ENCODE data around the gene KCNJ13.
A peak's percentile ranks its signal among the peaks of the same experiment; 100 is the strongest.

The KCNJ13 gene

DNA sequence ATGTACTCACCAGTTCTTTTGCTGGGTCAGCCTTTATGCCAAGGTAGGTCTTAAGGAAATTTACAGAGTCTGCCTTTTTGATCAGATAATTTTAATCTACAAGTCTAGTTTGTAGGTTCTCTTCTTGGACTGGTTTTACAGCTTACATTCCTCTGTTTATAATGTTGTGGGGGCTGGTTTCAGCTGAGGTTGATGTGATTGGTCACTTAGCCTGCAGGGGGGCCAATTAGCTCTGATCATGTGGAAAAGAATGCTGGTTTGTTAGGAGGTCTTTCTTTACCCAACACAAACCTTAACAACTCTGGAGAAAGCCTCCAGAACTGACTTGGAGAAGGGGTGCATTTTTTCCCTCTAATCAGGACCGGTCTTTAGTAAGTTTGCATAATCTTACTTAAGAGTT is at the start of gene KCNJ13:
TSS of gene KCNJ13 (minus strand) at position 131 of the 400 bp plus-strand sequence. CDS start 5,203 bp downstream, outside the sequence.
- DNase-seq = no peak

DNA sequence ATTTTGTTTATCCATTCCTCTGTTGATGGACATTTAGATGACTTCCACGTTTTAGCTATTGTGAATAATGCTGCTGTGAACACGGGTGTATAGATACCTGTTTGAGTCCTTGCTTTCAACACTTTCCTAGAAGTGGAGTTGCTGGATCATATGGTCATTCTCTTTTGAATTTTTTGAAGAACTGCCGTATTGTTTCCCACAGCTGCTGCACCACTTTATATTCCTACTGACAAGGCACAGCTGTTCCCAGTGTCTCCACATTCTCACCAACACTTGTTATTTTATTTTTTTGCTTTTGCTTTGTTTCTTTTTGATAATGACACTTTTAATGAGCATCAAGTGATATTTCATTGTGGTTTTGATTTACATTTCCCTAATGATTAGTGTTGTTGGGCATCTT is 41.4 kb upstream of the KCNJ13 start:
- no peak for DNase-seq

DNA sequence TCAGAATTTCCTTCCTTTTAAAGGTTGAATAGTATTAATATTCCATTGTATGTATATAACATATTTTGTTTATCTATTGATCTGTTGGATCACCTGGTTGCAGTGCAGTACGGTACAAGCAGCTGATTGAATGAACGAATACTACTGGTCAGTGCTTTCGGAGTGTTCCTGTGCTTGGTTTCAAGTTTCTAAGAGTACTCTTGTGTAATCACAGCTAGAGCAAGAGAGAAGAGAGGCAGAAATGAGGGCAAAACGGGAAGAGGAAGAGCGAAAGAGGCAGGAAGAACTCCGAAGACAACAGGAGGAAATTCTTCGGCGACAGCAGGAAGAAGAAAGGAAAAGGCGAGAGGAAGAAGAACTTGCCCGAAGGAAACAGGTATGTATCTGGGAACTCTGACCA is 40.3 kb upstream of the KCNJ13 start:
- no peak for DNase-seq

DNA sequence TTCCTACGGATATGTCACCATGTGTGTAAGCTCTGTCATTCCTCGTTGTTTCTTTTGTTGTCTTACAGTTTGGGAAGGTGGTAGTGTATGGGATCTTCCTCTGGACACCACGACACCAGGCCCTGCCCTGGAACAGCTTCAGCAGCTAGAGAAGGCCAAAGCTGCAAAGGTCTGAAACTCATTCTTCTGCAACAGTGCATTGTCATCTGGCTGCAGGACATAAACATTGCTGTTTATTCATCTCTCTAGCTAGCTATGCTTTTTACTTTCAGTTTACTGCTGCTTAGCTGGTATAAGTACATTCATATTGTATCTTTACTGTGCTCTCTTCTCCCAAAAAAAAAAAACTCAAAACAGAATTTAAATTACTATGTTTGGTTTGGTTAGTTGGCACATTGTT is 39.2 kb upstream of the KCNJ13 start:
- no peak for DNase-seq

DNA sequence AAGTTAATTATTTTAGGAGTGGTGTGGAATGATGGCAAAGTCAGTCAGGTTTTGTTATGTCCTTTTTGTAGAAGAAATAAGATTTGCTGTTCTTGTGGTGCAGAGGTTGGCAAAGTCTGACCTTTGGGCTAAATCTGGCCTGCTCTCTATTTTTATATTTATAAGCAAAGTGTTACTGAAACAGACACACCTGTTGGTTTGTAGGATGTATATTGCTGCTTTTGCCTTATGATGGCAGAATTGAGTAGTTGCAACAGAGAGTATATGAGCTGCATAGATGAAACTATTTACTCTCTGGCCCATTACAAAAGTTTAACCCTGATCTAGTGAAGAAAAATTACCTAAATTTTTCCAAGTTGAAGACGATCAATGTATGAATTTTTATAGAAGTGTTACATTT is 34.1 kb upstream of the KCNJ13 start:
- no peak for DNase-seq

DNA sequence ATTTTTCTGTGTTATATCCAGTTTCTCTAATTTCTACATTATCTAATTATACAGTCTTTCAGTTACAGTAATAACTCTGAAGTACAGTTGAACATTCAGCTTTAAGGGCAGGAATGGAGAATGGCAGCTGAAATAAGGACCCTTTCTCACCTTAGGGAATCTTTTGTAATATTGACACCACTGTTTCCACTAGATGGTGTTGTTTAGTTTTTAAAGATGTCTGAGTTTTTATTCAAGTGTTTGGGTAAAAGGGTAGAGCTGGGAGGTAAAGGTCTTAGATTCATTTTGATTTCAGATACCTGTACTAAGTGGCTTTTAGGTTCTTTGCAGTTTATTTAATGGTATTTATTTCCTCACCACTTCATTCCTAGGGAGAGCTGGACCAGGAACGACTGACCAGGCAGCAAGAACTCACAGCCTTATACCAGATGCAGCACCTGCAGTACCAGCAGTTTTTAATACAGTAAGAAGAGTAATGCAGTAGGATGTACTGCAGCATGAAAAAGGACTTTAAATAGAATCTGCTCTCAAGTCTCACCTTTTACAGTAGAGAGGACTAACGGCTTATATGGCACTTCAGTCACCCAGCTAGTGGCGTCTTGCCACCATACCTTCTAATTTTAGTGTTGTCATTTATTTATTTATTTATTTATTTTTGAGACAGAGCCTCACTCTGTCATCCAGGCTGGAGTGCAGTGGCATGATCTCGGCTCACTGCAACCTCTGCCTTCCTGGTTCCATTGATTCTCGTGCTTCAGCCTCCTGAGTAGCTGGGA is 33.2 kb upstream of the KCNJ13 start:
- DNase-seq = peak; percentile 1

DNA sequence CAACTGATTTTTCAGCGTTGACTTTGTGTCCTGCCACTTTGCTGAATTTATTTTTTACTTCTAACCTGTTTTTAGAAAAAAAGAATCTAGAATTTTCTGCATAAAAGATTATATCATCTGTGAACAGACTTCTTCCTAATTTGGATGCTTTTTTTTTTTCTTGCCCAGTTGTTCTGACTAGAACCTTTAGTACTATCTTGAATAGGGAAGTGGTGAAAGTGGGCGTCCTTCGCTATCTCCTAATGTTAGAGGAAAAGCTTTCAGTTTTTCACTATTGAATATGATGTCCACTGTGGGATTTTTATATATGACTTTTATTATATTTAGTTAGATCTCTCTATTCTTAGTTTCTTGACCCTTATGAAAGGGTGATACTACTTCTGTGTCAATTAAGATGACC is 25.7 kb upstream of the KCNJ13 start:
- no peak for DNase-seq

DNA sequence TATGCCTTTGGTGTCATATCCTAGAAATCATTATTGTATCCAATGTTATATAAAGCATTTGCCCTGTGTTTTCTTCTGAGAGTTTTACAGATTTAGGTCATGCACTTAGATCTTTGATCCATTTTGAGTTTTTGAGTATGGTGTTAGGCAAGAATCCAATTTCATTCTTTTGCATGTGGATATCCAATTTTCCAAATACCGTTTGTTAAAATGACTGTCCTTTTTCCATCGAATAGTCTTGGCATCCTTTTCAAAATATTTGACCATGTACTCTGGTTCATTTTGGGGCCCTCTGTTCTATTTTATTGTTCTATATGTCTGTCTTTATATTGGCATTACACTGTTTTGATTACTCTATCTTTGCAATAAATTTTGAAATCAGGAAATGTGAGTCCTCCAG is 23.8 kb upstream of the KCNJ13 start:
- no peak for DNase-seq

DNA sequence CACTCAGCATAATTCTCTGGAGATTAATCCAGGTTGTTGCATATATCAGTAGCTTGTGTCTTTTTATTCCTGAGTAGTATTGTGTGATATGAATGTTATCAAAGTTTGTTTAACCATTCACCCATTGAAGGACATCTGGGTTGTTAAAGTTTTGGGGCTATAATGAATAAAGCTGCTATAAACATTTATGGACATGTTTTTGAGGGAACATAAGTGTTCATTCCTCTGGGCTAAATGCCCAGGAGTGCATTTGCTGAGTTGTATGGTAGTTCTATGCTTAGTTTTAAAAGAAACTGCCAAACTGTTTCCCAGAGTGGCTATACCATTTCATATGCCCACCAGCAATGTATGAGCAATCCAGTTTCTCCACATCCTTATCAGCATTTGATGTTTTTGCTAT is 21.8 kb upstream of the KCNJ13 start:
- DNase-seq = no peak

DNA sequence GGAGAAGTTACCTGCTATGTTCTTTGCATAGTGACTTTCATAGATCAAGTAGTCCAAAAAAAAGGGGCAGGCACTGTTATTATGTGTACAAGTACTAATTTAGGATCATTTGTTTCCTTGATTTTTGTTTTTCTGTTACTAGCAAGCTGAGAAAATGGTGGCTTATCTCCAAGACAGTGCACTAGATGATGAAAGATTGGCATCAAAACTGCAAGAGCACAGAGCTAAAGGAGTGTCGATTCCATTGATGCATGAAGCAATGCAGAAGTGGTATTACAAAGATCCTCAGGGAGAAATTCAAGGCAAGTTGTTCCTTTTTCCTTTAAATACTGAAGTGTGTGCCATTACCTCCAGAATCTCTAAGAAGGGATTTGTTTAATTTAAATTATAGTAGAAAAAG is 19.6 kb upstream of the KCNJ13 start:
- no peak for DNase-seq

DNA sequence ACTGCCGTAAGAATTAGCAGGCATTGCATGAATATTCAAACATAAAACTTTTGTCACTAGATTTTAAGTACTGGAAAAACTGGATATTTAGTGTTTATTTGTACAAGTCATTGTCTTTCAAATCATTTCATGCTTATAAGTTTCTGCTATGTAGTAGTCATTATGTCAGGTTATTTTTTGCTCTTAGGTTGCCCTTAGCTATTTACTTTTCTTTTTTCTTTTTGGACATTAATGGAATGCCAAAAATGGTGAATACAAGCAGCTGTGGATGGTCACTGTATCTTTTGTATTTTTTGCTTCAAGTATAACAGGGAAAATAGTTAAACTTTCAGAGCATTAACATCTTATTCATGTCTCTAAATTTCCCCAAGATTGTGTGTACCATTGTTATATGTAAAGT is 18.6 kb upstream of the KCNJ13 start:
- DNase-seq = no peak

DNA sequence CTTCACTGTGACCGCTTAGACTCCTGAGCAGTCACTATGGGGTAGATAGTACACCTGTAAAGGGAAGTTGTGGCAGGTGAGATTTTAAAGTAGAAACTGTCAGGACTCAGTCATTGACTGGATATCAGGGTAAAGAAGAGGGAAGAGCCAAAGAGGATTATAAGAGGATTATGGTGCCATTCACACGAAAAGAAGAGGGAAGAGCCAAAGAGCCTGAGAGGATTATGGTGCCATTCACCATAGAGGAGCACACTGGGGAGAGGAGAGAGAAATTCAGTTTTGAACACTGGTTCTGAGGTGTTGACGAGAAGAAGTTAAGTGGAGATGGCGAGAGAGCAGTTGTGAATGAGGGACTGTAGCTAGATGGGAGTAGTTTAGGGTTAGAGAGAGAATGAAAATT is 16.9 kb upstream of the KCNJ13 start:
- DNase-seq = no peak

DNA sequence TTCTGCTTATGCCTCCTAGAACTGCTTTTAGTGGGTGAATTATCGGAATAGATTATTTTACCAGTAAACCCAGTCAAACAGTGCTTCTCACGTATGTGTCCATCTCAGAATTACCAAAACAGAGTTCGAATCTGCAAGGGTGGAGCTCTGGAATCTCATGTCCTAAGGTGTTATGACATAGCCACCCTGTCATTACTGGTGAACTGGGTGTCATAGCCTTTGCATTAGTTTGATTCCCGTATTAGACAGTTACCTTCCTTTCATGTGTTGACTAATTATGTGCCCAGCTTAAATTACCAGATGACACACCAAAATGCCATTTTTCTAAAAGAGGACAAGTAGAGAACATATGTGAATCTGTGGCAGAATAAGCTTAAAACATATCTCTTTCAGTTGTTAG is 15.2 kb upstream of the KCNJ13 start:
- DNase-seq = no peak

DNA sequence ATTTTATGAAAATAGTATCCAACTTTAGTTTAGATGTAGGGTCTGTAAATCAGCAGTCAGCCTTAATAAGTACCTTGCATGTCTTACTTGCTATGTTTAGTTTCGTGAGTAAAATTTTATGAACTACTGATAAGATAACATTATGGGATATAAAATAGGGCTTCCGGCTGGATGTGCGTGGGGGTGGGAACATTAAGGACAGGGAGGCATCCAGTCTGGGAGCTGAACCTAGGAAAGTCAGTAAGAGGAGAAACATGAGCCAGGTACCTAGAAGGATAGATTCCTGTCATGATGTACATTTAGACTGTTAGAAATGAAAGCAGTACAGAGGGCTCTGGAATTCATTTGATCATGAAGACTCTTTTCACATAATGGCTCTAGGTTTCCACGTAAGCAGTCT is 12.7 kb upstream of the KCNJ13 start:
- no peak for DNase-seq

DNA sequence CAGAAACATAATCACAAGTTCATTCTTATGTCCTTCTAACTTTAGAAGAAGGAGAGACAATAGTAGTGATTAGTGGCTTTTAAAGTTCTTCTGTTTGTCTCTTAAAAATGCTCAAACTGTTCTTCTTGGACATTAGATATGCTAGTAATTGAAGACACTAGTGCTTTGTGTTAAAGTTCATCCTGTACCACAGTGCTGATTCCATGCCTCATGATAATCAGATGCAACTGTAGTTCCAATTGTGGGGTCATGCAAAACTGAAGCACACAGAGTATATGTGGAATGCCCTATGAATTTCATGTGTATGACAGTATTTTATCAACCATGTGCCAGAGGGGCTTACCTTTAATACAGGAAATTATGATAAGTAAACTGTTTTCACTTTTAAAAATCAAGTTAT is 11.4 kb upstream of the KCNJ13 start:
- no peak for DNase-seq

DNA sequence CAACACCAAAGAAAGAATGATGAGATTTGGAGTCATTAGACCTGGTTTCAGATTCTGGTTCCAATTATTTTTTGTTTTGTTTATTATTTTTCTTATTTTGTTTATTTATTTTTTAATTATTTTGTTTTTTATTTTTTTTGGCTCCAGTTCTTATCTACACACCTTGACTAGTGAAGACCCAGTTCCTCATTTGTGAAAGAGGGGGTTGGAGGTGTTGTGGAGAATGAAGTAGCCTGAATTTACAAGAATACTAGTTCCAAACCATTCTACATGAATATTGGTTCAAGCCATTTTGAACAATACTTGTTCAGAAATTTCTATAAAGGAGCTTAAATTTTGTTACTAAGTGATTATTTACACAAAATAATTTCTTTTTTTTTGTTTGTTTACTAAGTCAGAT is 6.9 kb upstream of the KCNJ13 start:
- no peak for DNase-seq

DNA sequence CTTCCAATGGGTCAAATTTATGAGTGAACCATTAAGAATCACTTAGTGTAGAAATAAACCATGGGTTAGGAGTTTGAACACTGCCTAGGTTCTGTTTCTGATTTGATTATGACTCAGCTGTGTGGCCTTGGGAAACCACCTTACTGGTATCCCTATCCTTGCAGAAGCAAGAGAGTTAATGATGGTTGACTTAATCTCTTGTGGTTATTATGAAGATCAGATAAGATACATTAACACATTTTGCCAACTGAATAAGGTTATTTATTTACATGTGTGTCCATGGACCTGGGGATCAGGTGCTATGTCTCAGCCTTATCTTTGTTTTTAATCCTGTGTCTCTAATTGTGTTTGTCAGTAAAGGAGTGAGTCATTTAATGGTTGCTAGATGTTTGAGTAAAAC is 5.4 kb upstream of the KCNJ13 start:
- peak; percentile 29 for DNase-seq

DNA sequence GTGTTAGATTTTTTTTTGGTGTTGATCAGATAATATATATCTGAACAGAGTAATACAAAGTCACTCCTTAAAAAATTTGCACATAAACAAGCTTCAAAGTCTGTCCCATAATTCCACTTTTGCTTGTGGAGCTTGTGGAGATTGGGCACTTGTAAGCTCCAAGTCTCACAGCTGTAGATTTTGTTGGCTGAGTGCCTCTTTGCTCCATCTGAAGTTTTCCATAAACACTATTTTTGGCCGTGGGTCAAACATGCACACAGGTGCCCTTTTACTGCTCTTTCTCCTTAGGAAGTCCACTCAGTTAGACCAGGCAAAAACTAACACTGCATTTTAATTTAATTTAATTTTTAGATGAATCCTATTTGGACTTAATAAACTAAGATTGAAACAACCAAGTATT is 3.6 kb upstream of the KCNJ13 start:
- DNase-seq = no peak

DNA sequence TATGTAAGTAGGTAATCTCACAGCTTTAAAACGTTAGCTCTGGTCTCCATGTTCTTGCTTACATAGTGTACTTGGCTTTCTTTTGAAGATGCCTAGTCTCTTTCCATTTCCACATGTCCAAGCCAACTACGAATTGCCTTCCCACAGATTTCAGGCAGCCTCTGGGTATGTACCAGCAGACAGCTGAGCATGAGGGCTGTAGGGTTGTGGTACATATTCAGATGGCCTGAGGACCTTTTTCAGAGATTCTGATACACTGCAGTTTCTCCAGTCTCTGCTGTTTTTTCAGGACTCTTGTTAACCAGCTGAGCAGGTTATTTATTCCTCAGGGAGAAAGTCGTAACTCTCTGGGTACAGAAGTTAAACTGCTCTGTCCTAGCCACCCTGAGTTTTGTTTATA is 3.1 kb upstream of the KCNJ13 start:
- no peak for DNase-seq

DNA sequence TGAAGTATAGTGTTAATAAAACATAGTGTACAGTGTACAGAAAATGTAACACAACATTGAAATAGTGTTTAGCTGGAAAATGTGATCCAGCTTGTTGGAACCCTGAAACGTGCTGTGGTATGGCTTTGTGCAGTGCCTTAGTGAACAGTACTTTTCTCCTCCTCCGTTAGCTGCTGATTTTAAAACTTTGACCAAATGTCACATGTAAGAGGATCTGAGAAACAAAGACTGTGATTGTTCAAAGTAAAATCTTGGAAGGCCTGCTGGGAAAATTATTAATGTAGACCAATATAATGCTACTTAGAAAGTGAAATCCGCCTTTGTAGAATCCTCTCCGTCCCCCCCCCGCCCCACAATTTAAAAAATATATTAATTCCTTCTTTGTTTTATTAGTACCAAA is 911 bp upstream of the KCNJ13 start:
- DNase-seq = no peak

DNA sequence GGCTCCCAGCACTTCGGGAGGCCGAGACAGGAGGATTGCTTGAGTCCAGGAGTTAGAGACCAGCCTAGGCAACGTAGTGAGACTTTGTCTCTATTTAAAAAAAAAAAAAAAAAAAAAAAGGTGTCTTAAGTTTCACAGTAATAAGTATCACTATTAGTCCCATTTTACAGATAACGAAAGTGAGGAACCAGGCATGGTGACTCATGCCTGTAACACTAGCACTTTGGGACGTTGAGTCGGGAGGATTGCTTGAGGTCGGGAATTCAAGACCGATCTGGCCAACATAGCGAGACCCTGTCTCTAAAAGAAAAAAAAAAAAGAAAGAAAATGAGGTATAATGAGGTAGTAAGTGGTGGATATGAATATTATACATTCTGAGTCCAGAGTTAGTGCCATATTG is 2.5 kb downstream of the KCNJ13 start:
- DNase-seq = no peak

DNA sequence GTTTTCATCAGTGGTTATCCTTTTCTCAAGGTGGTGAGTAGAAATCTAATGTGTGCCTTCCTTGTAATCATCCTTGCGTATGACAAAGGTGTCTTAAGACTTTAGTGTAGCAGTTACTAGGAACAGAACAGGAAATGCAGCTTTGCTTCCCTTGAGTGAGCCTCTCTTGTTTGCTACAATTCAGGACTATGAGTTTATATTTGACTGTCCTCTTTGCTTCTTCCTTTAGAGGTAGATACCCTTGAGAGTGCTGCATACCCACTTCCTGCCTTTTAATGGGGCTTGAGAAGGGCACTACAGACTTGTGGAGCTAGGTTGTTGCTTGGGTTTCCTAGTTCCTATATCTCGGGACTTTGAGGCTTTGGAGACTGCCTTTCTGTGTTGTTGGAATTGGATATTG is 3.8 kb downstream of the KCNJ13 start:
- peak; percentile 7 for DNase-seq

DNA sequence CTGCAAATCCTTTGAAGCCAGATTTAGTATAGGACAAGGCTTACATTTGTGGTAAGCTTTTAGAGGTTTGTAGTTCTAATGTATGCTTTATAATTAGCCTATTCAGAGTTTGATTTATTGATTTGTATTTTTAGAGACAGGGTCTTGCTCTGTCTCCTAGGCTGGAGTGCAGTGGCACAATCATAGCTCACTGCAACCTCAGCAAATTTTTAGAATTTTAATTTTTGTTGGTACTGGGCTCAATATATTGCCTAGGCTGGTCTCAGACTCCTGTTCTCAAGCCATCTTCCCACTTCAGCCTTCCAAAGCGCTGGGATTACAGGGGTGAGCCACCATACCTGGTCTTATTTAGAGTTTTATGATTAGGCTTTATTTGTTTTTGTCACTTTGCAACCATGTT is 4.5 kb downstream of the KCNJ13 start:
- no peak for DNase-seq

DNA sequence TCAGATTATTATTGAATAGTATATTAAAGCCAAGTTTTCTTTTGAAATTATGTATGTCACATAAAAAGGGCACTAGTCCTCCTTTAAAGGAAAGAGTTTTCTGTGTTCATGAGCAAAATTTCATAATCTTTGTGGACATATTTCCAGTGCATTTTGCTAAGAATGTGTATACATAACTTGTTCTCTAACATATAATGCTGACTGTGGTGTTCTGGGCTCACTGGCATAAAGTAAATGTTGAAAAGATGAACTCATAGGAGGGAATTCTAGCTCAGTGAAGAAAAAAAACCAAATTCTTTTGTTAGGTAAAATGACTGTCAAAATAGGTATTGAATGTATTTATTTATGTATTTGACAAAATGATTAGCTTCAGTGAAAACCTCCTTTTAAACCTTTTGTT is 6.2 kb downstream of the KCNJ13 start:
- DNase-seq = no peak

DNA sequence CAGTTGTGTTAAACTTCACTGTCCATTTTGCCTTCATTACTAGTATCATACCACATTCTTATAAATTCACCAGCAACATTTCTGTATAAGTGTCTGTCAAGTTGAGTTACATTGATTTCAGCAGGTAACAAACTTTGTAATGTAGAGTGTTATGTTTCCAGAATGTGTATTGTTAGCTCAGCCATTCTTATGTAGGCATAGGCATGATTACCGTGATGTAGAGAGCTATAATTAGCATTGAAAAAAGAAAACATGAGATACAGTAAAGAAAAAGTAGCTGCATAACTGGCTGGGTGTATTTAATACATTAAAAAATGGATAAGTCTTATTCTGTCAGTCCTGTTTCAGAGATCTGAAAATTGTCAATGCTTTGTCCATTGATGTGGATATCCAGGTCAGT is 8.5 kb downstream of the KCNJ13 start:
- no peak for DNase-seq
